Gastroesophageal sphincter (tissue), 3 donors: ENCODE data around the gene PATJ.

Experiments
- CTCF ChIP-seq, 4 experiments: fragments of 200-600 bp in 2 of 4; fragments of 450-650 bp in 2 of 4; sonication (generic) in 1 of 4; IDR thresholded peaks; one replicate each; pipeline ENCODE4 v1.5.1; 2017 to 2019; ENCODE audit warnings: antibody characterized with exemption in 4 of 4, mild to moderate bottlenecking in 2 of 4, moderate library complexity in 2 of 4
- EP300 ChIP-seq: sonication (generic); formaldehyde crosslinking; IDR thresholded peaks from one replicate; pipeline ENCODE4 v1.6.1; 2017; ENCODE audit warnings: antibody characterized with exemption, mild to moderate bottlenecking
- POLR2A ChIP-seq, 2 donors: fragments of 450-650 bp; IDR thresholded peaks; one replicate each; pipeline ENCODE4 v1.6.1; 2017; ENCODE audit warnings: antibody characterized with exemption in 2 of 2, mild to moderate bottlenecking in 2 of 2, moderate library complexity in 1 of 2
- POLR2AphosphoS5 ChIP-seq: sonication (generic); formaldehyde crosslinking; IDR thresholded peaks from one replicate; pipeline ENCODE4 v1.6.1; 2017; ENCODE audit warnings: antibody characterized with exemption

GRCh38 chr1:62066713-62067112 is 324.4 kb downstream of the PATJ start:
- TF ChIP-seq POLR2AphosphoS5 (no peak), CTCF (IDR thresholded peaks at IDR 0.05) (no peak), POLR2A (IDR thresholded peaks at IDR 0.05) (no peak), EP300 (no peak)
